ENCODE results near the gene SLC6A12. TPM values are rescaled to one million over a fixed set of nuclear protein-coding genes. Genes with fewer than 3 reads are reported as not detected.

Gene SLC6A12
- total RNA-seq, 1 donor from 2014 or later = not detected

GRCh38 chr12:148676-149416 lies 65.1 kb downstream of the SLC6A12 start:
- H3K4me1 ChIP-seq = peaks cover 6% of the 10 kb centered on the region
- no peak overlapping the region for H3K27ac ChIP-seq
- TF ChIP-seq, protein P1, sequence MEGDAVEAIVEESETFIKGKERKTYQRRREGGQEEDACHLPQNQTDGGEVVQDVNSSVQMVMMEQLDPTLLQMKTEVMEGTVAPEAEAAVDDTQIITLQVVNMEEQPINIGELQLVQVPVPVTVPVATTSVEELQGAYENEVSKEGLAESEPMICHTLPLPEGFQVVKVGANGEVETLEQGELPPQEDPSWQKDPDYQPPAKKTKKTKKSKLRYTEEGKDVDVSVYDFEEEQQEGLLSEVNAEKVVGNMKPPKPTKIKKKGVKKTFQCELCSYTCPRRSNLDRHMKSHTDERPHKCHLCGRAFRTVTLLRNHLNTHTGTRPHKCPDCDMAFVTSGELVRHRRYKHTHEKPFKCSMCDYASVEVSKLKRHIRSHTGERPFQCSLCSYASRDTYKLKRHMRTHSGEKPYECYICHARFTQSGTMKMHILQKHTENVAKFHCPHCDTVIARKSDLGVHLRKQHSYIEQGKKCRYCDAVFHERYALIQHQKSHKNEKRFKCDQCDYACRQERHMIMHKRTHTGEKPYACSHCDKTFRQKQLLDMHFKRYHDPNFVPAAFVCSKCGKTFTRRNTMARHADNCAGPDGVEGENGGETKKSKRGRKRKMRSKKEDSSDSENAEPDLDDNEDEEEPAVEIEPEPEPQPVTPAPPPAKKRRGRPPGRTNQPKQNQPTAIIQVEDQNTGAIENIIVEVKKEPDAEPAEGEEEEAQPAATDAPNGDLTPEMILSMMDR (IDR thresholded peaks at IDR 0.05) = no peak
- no peak for TF ChIP-seq POLR2AphosphoS5 (IDR thresholded peaks at IDR 0.05; ENCODE audit: insufficient read depth in 1 of 2, low read depth in 1 of 2)
- TF ChIP-seq POLR2A (IDR thresholded peaks at IDR 0.05) = no peak
- DNase-seq (ENCODE audit: extremely low spot score in 2 of 2) = no peak
- H3K36me3 ChIP-seq = no peaks in the 10 kb centered on the region
- no peak overlapping the region for H3K4me3 ChIP-seq
- intact Hi-C loops (cut with DNase I) = no loop called here
- no peaks in the 10 kb centered on the region for H3K27me3 ChIP-seq
- H3K9me3 ChIP-seq = no peaks in the 10 kb centered on the region

- TF ChIP-seq, protein P1 (IDR thresholded peaks at IDR 0.05) = no peak
- no peak for TF ChIP-seq POLR2AphosphoS5 (IDR thresholded peaks at IDR 0.05; ENCODE audit: insufficient read depth in 1 of 2, low read depth in 1 of 2)
- intact Hi-C loops (cut with DNase I) = no loop called here
These were observed 66.7 kb downstream of the SLC6A12 start for GRCh38 chr12:147242-147641.

DNA sequence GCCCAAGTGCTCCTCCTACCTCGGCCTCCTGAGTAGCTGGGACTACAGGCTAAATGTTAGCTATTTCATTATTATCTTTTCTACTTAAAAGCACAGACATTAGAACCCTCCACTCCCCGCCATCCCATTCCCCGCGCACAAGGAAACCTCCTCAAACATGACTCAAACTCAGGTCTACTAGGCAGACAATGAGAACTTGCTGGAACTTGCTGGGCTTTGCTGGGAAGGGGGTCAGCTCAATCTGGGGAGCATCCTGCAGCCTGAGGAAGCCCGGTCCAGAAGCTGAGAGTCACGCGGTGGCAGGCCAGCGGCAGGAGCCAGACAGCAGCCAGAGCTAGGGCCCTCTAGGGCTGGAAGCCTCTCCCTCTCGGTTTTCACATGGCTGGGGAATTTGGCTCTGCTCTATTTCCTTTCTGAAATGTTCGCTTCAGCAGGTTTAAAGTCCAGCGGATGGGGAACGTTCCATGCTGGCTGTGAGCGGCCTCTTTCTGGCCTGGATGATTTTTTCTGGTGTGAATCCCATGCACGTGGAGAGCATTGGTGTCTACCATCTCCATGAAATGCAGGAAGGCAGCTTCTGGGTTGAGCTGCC lies 68.5 kb downstream of the SLC6A12 start:
- Histone ChIP-seq H3K4me1 (peaks cover 6% of the 10 kb centered on the region), H3K4me3 (no peak overlapping the region), H3K36me3 (no peaks in the 10 kb centered on the region), H3K27ac (no peak overlapping the region), H3K9me3 (no peaks in the 10 kb centered on the region), H3K27me3 (no peaks in the 10 kb centered on the region)
- DNase-seq (ENCODE audit: extremely low spot score in 2 of 2) = no peak
- intact Hi-C loops (cut with DNase I) = no loop called here
- TF ChIP-seq POLR2A (IDR thresholded peaks at IDR 0.05) (no peak), POLR2AphosphoS5 (IDR thresholded peaks at IDR 0.05; ENCODE audit: insufficient read depth in 1 of 2, low read depth in 1 of 2) (no peak)
- TF ChIP-seq, protein P1 (IDR thresholded peaks at IDR 0.05) = no peak

More at GRCh38 chr12:147242-147641, 66.7 kb downstream of the SLC6A12 start:
- Histone ChIP-seq H3K36me3 (no peaks in the 10 kb centered on the region), H3K27me3 (no peaks in the 10 kb centered on the region), H3K4me1 (peaks cover 6% of the 10 kb centered on the region), H3K4me3 (no peak overlapping the region), H3K27ac (no peak overlapping the region), H3K9me3 (no peaks in the 10 kb centered on the region)
- no peak for DNase-seq (ENCODE audit: extremely low spot score in 2 of 2)

- Histone ChIP-seq H3K27me3 (no peaks in the 10 kb centered on the region), H3K27ac (no peak overlapping the region), H3K9me3 (no peaks in the 10 kb centered on the region), H3K4me1 (peaks cover 12% of the 10 kb centered on the region), H3K4me3 (no peak overlapping the region), H3K36me3 (no peaks in the 10 kb centered on the region)
- no peak for DNase-seq (ENCODE audit: extremely low spot score in 2 of 2)
- intact Hi-C loops (cut with DNase I) = no loop called here
- TF ChIP-seq, protein P1 (IDR thresholded peaks at IDR 0.05) = no peak
- TF ChIP-seq POLR2AphosphoS5 (IDR thresholded peaks at IDR 0.05; ENCODE audit: insufficient read depth in 1 of 2, low read depth in 1 of 2) = no peak
- no peak for TF ChIP-seq POLR2A (IDR thresholded peaks at IDR 0.05)
These were observed 69.2 kb downstream of the SLC6A12 start for GRCh38 chr12:144650-145284.

Measured in vagina (tissue), 2 donors.